Effector CD4-positive, alpha-beta T cell (primary cell): Measurements from ENCODE around the gene RTP2.

Source experiments
- DNase-seq: peaks from one replicate; pipeline ENCODE4 v3.0.0-alpha.2; 2020

The RTP2 gene

GRCh38 chr3:187665764-187666402 is 36.5 kb downstream of the RTP2 start:
- DNase-seq: no peak

DNA sequence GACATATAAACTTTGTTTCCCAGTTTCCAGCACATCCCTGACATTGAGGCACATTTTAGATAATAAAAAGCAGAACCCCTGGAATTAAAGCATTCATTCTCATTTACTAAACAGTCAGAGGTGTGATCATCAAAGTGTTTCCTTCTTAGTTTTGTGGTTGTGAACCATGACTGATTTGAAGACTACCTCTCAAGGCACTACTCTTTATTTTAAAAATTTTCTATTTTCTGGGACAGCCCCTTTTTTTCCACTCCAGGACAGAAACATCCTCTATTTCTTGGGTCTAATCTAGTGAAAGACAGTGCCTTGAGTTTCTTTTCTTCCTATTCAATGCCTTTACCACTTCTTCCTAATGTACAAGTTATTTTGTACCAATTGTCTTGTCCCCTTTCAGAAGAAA is 37.3 kb downstream of the RTP2 start:
- DNase-seq: no peak

DNA sequence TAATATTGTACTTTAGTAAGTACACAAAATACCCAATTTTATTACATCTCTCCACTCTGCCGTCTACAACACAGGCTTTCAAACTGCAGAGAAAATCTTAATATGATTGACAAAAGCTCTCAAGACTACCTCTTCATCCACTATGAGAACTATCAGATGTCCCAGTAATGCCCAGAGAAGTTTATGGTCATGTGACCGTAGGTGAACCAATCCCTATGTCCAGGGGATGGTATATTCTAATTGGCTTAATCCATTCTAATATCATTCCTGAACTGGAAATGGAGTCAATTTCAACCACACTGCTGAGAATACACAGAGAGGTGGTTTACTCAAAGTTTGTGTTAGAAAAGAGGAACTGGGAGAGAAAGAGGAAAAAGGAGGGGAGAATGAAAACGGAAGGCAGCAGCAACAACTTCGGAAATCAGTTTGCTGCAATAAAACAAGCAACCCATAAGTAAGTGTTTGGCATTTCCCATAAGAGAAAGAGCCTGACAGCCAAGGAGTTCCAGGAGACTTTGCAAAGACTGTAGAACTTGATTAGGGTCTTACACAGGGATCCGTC is 39.4 kb downstream of the RTP2 start:
- DNase-seq: no peak

GRCh38 chr3:187661267-187661666 is 41.1 kb downstream of the RTP2 start:
- no peak for DNase-seq

- DNase-seq: no peak
These were observed 51.1 kb downstream of the RTP2 start for GRCh38 chr3:187651282-187651681.
